CD14-positive monocyte (primary cell): Measurements from ENCODE around the gene PDE4B. TPM values are rescaled to one million over a fixed set of nuclear protein-coding genes. Genes with fewer than 3 reads are reported as not detected.

Experiments used
- DNase-seq, 3 donors: peaks; one replicate each; pipeline ENCODE4 v3.0.0-alpha.2; 2011 to 2022
- H2AFZ ChIP-seq: 2 replicates; pipeline ENCODE4 v1.6.0; 2012; ENCODE audit warnings: mild to moderate bottlenecking, low read depth, low read length, inconsistent platforms; ENCODE audit not compliant: insufficient read depth, poor library complexity, severe bottlenecking
- H3K27ac ChIP-seq, 2 donors: 1 replicate in 1 of 2; 2 replicates in 1 of 2; pipeline ENCODE4 v1.5.1; 2012 to 2013; ENCODE audit warnings: low read length in 2 of 2, control low read depth in 1 of 2, inconsistent platforms in 1 of 2, low read depth in 1 of 2, mild to moderate bottlenecking in 1 of 2
- H3K27me3 ChIP-seq, 2 donors: one replicate each; pipeline versions ENCODE4 v1.6.0 to v1.6.1; 2011 to 2013; ENCODE audit warnings: low read length in 2 of 2; ENCODE audit not compliant: control insufficient read depth in 2 of 2, insufficient read depth in 2 of 2
- H3K36me3 ChIP-seq, 2 donors: replicated peaks in 1 of 2; 1 replicate in 1 of 2; 2 replicates in 1 of 2; pipeline versions ENCODE4 v1.5.1 to v1.6.1; 2012 to 2013; ENCODE audit warnings: low read length in 2 of 2, control low read depth in 1 of 2, inconsistent platforms in 1 of 2, mild to moderate bottlenecking in 1 of 2; ENCODE audit not compliant: insufficient read depth in 2 of 2, control insufficient read depth in 1 of 2
- H3K4me1 ChIP-seq, 2 donors: 1 replicate in 1 of 2; 2 replicates in 1 of 2; pipeline versions ENCODE4 v1.5.1 to v1.6.1; 2012 to 2013; ENCODE audit warnings: low read length in 2 of 2, control low read depth in 1 of 2, inconsistent platforms in 1 of 2, mild to moderate bottlenecking in 1 of 2, moderate library complexity in 1 of 2; ENCODE audit not compliant: insufficient read depth in 2 of 2, control insufficient read depth in 1 of 2
- H3K4me2 ChIP-seq: replicated peaks from 2 replicates; pipeline ENCODE3; 2012; ENCODE audit warnings: low read length, moderate library complexity, mild to moderate bottlenecking; ENCODE audit not compliant: poor library complexity, severe bottlenecking; ENCODE audit errors: extremely low read depth
- H3K4me3 ChIP-seq, 3 experiments: fragments of 200-600 bp in 1 of 3; sonication (generic) in 1 of 3; replicated peaks in 1 of 3; 1 replicate in 2 of 3; 2 replicates in 1 of 3; pipeline ENCODE4 v1.5.1; 2011 to 2013; ENCODE audit warnings: low read length in 3 of 3, mild to moderate bottlenecking in 3 of 3, control low read depth in 2 of 3, low read depth in 2 of 3, inconsistent platforms in 1 of 3, moderate library complexity in 1 of 3
- H3K79me2 ChIP-seq: 2 replicates; pipeline ENCODE4 v1.6.0; 2012; ENCODE audit warnings: mild to moderate bottlenecking, control low read depth, inconsistent platforms, low read length, moderate library complexity; ENCODE audit not compliant: insufficient read depth
- H3K9ac ChIP-seq: 2 replicates; pipeline ENCODE4 v1.6.0; 2017; ENCODE audit warnings: low read length, mild to moderate bottlenecking; ENCODE audit not compliant: insufficient read depth, poor library complexity, severe bottlenecking
- H3K9me3 ChIP-seq, 2 donors: replicated peaks in 1 of 2; 1 replicate in 1 of 2; 2 replicates in 1 of 2; pipeline versions ENCODE4 v1.5.1 to v1.6.1; 2012 to 2013; ENCODE audit warnings: low read length in 2 of 2, control low read depth in 1 of 2; ENCODE audit not compliant: control insufficient read depth in 1 of 2, insufficient read depth in 1 of 2
- H4K20me1 ChIP-seq: 2 replicates; pipeline ENCODE4 v1.6.0; 2012; ENCODE audit warnings: mild to moderate bottlenecking, low read length, control low read depth, moderate library complexity; ENCODE audit not compliant: insufficient read depth
- H3K27ac Mint-ChIP-seq, 7 donors: one replicate each; pipeline ENCODE4 v1.8.0; 2020; ENCODE audit warnings: mild to moderate bottlenecking in 7 of 7, mixed read lengths in 7 of 7, moderate library complexity in 6 of 7, inconsistent platforms in 2 of 7
- H3K27me3 Mint-ChIP-seq, 3 donors: one replicate each; pipeline ENCODE4 v1.8.0; 2021 to 2022; ENCODE audit warnings: low read depth in 3 of 3, mild to moderate bottlenecking in 3 of 3, mixed read lengths in 3 of 3, moderate library complexity in 3 of 3, inconsistent platforms in 1 of 3
- H3K36me3 Mint-ChIP-seq, 2 donors: one replicate each; pipeline ENCODE4 v1.8.0; 2020; ENCODE audit warnings: mixed read lengths in 2 of 2, inconsistent platforms in 1 of 2, mild to moderate bottlenecking in 1 of 2
- H3K4me1 Mint-ChIP-seq: one replicate; pipeline ENCODE4 v1.8.0; 2020; ENCODE audit warnings: mild to moderate bottlenecking, mixed read lengths
- H3K4me3 Mint-ChIP-seq, 2 donors: one replicate each; pipeline ENCODE4 v1.8.0; 2020; ENCODE audit warnings: mild to moderate bottlenecking in 2 of 2, mixed read lengths in 2 of 2, moderate library complexity in 1 of 2
- H3K9me3 Mint-ChIP-seq, 7 donors: one replicate each; pipeline ENCODE4 v1.8.0; 2020 to 2022; ENCODE audit warnings: mixed read lengths in 7 of 7, mild to moderate bottlenecking in 6 of 7, moderate library complexity in 6 of 7, inconsistent platforms in 2 of 7
- CTCF ChIP-seq: fragments of 200-600 bp; IDR thresholded peaks from one replicate; pipeline ENCODE4 v1.8.0; 2022; ENCODE audit warnings: antibody characterized with exemption, mild to moderate bottlenecking
- WGBS: methylation state at CpG from one replicate; pipeline ENCODE4 v1.1.5; 2013; ENCODE audit warnings: missing lambda C conversion rate; ENCODE audit not compliant: insufficient coverage; 5-methylcytosine and 5-hydroxymethylcytosine counted together
- intact Hi-C, 2 donors: fragments of 100-400 bp; cut with micrococcal nuclease; formaldehyde crosslinking; loops; one replicate each; pipeline versions ENCODE4 v1.15.0 to v1.15.1; 2023
- polyA plus RNA-seq, 3 donors: library from polyadenylated mRNA; depleted of rRNA in 1 of 3; unstranded in 2 of 3; stranded (reverse) in 1 of 3; fragments of 300-500 nt in 2 of 3; fragments of >200 nt in 1 of 3; fragmentation: Illumina TruSeq in 2 of 3; gene quantifications; 1 replicate in 2 of 3; 2 replicates in 1 of 3; pipeline ENCODE4 v1.2.3, GENCODE V29; 2012 to 2021

PDE4B gene
- polyA plus RNA-seq, 3 donors = 17.2 to 52.8 (median 25.2) TPM

GRCh38 chr1:66294707-66295370 lies 502.1 kb downstream of the PDE4B start:
- no peaks in the 10 kb centered on the region for H3K36me3 Mint-ChIP-seq

GRCh38 chr1:66295803-66296202 lies 503.1 kb downstream of the PDE4B start:
- Histone ChIP-seq H3K9ac (no peak overlapping the region), H3K4me1 (peaks cover 18 to 20% of the 10 kb centered on the region in 2 donors), H2AFZ (no peak overlapping the region), H3K4me3 (no peak overlapping the region), H3K27ac (no peak overlapping the region), H3K4me2 (no peak overlapping the region), H3K79me2 (no peaks in the 10 kb centered on the region), H3K27me3 (no peaks in the 10 kb centered on the region), H3K9me3 (no peaks in the 10 kb centered on the region), H4K20me1 (no peaks in the 10 kb centered on the region), H3K36me3 (no peaks in the 10 kb centered on the region)
- H3K4me3 Mint-ChIP-seq = no peak overlapping the region
- peaks cover 0 to 2% (median 0%) of the 10 kb centered on the region in 3 donors for H3K27me3 Mint-ChIP-seq
- peaks cover 30% of the 10 kb centered on the region for H3K4me1 Mint-ChIP-seq
- 13% methylated on average over 4 of the region's 6 CpGs for WGBS
- intact Hi-C loops = loop anchor here in 1 of 2 donors (5.0 kb wide), 1 partner anchor 36 kb away; no protein-coding TSS in a partner anchor
- TF ChIP-seq CTCF = no peak
- no peaks in the 10 kb centered on the region for H3K9me3 Mint-ChIP-seq
- peak overlapping the region in 3 of 7 donors; percentile 0 to 31 (median 27) for H3K27ac Mint-ChIP-seq
- peak in 1 of 3 donors; percentile 41 for DNase-seq
- H3K36me3 Mint-ChIP-seq = no peaks in the 10 kb centered on the region

More at GRCh38 chr1:66294707-66295370, 502.1 kb downstream of the PDE4B start:
- Mint-ChIP-seq H3K9me3 (no peaks in the 10 kb centered on the region), H3K27ac (no peak overlapping the region), H3K4me3 (no peak overlapping the region), H3K27me3 (no peaks in the 10 kb centered on the region), H3K4me1 (peaks cover 25% of the 10 kb centered on the region)
- Histone ChIP-seq H3K4me2 (no peak overlapping the region), H4K20me1 (no peaks in the 10 kb centered on the region), H3K4me3 (no peak overlapping the region), H3K27ac (no peak overlapping the region), H3K4me1 (peaks cover 16 to 18% of the 10 kb centered on the region in 2 donors), H3K27me3 (no peaks in the 10 kb centered on the region), H3K79me2 (no peaks in the 10 kb centered on the region), H3K9me3 (no peaks in the 10 kb centered on the region), H3K9ac (no peak overlapping the region), H3K36me3 (no peaks in the 10 kb centered on the region), H2AFZ (no peak overlapping the region)
- TF ChIP-seq CTCF = no peak
- peak in 1 of 3 donors; percentile 55 for DNase-seq
- no CpG with 5 or more reads among the region's 2 CpGs for WGBS
- intact Hi-C loops = loop anchor here in 1 of 2 donors (5.0 kb wide), 1 partner anchor 37 kb away; no protein-coding TSS in a partner anchor
